CD14-positive monocyte (primary cell): ENCODE measurements around the gene GLT6D1. TPM values are rescaled to one million over a fixed set of nuclear protein-coding genes. Genes with fewer than 3 reads are reported as not detected.

Experiments
- DNase-seq, 3 donors: peaks; one replicate each; pipeline ENCODE4 v3.0.0-alpha.2; 2011 to 2022
- H2AFZ ChIP-seq: 2 replicates; pipeline ENCODE4 v1.6.0; 2012; ENCODE audit warnings: mild to moderate bottlenecking, low read depth, low read length, inconsistent platforms; ENCODE audit not compliant: insufficient read depth, poor library complexity, severe bottlenecking
- H3K27ac ChIP-seq, 2 donors: 1 replicate in 1 of 2; 2 replicates in 1 of 2; pipeline ENCODE4 v1.5.1; 2012 to 2013; ENCODE audit warnings: low read length in 2 of 2, control low read depth in 1 of 2, inconsistent platforms in 1 of 2, low read depth in 1 of 2, mild to moderate bottlenecking in 1 of 2
- H3K27me3 ChIP-seq, 2 donors: one replicate each; pipeline versions ENCODE4 v1.6.0 to v1.6.1; 2011 to 2013; ENCODE audit warnings: low read length in 2 of 2; ENCODE audit not compliant: control insufficient read depth in 2 of 2, insufficient read depth in 2 of 2
- H3K36me3 ChIP-seq, 2 donors: replicated peaks in 1 of 2; 1 replicate in 1 of 2; 2 replicates in 1 of 2; pipeline versions ENCODE4 v1.5.1 to v1.6.1; 2012 to 2013; ENCODE audit warnings: low read length in 2 of 2, control low read depth in 1 of 2, inconsistent platforms in 1 of 2, mild to moderate bottlenecking in 1 of 2; ENCODE audit not compliant: insufficient read depth in 2 of 2, control insufficient read depth in 1 of 2
- H3K4me1 ChIP-seq, 2 donors: 1 replicate in 1 of 2; 2 replicates in 1 of 2; pipeline versions ENCODE4 v1.5.1 to v1.6.1; 2012 to 2013; ENCODE audit warnings: low read length in 2 of 2, control low read depth in 1 of 2, inconsistent platforms in 1 of 2, mild to moderate bottlenecking in 1 of 2, moderate library complexity in 1 of 2; ENCODE audit not compliant: insufficient read depth in 2 of 2, control insufficient read depth in 1 of 2
- H3K4me2 ChIP-seq: replicated peaks from 2 replicates; pipeline ENCODE3; 2012; ENCODE audit warnings: low read length, moderate library complexity, mild to moderate bottlenecking; ENCODE audit not compliant: poor library complexity, severe bottlenecking; ENCODE audit errors: extremely low read depth
- H3K4me3 ChIP-seq, 3 experiments: fragments of 200-600 bp in 1 of 3; sonication (generic) in 1 of 3; replicated peaks in 1 of 3; 1 replicate in 2 of 3; 2 replicates in 1 of 3; pipeline ENCODE4 v1.5.1; 2011 to 2013; ENCODE audit warnings: low read length in 3 of 3, mild to moderate bottlenecking in 3 of 3, control low read depth in 2 of 3, low read depth in 2 of 3, inconsistent platforms in 1 of 3, moderate library complexity in 1 of 3
- H3K79me2 ChIP-seq: 2 replicates; pipeline ENCODE4 v1.6.0; 2012; ENCODE audit warnings: mild to moderate bottlenecking, control low read depth, inconsistent platforms, low read length, moderate library complexity; ENCODE audit not compliant: insufficient read depth
- H3K9ac ChIP-seq: 2 replicates; pipeline ENCODE4 v1.6.0; 2017; ENCODE audit warnings: low read length, mild to moderate bottlenecking; ENCODE audit not compliant: insufficient read depth, poor library complexity, severe bottlenecking
- H3K9me3 ChIP-seq, 2 donors: replicated peaks in 1 of 2; 1 replicate in 1 of 2; 2 replicates in 1 of 2; pipeline versions ENCODE4 v1.5.1 to v1.6.1; 2012 to 2013; ENCODE audit warnings: low read length in 2 of 2, control low read depth in 1 of 2; ENCODE audit not compliant: control insufficient read depth in 1 of 2, insufficient read depth in 1 of 2
- H4K20me1 ChIP-seq: 2 replicates; pipeline ENCODE4 v1.6.0; 2012; ENCODE audit warnings: mild to moderate bottlenecking, low read length, control low read depth, moderate library complexity; ENCODE audit not compliant: insufficient read depth
- H3K27ac Mint-ChIP-seq, 7 donors: one replicate each; pipeline ENCODE4 v1.8.0; 2020; ENCODE audit warnings: mild to moderate bottlenecking in 7 of 7, mixed read lengths in 7 of 7, moderate library complexity in 6 of 7, inconsistent platforms in 2 of 7
- H3K27me3 Mint-ChIP-seq, 3 donors: one replicate each; pipeline ENCODE4 v1.8.0; 2021 to 2022; ENCODE audit warnings: low read depth in 3 of 3, mild to moderate bottlenecking in 3 of 3, mixed read lengths in 3 of 3, moderate library complexity in 3 of 3, inconsistent platforms in 1 of 3
- H3K36me3 Mint-ChIP-seq, 2 donors: one replicate each; pipeline ENCODE4 v1.8.0; 2020; ENCODE audit warnings: mixed read lengths in 2 of 2, inconsistent platforms in 1 of 2, mild to moderate bottlenecking in 1 of 2
- H3K4me1 Mint-ChIP-seq: one replicate; pipeline ENCODE4 v1.8.0; 2020; ENCODE audit warnings: mild to moderate bottlenecking, mixed read lengths
- H3K4me3 Mint-ChIP-seq, 2 donors: one replicate each; pipeline ENCODE4 v1.8.0; 2020; ENCODE audit warnings: mild to moderate bottlenecking in 2 of 2, mixed read lengths in 2 of 2, moderate library complexity in 1 of 2
- H3K9me3 Mint-ChIP-seq, 7 donors: one replicate each; pipeline ENCODE4 v1.8.0; 2020 to 2022; ENCODE audit warnings: mixed read lengths in 7 of 7, mild to moderate bottlenecking in 6 of 7, moderate library complexity in 6 of 7, inconsistent platforms in 2 of 7
- WGBS: methylation state at CpG from one replicate; pipeline ENCODE4 v1.1.5; 2013; ENCODE audit warnings: missing lambda C conversion rate; ENCODE audit not compliant: insufficient coverage; 5-methylcytosine and 5-hydroxymethylcytosine counted together
- intact Hi-C, 2 donors: fragments of 100-400 bp; cut with micrococcal nuclease; formaldehyde crosslinking; loops; one replicate each; pipeline versions ENCODE4 v1.15.0 to v1.15.1; 2023
- polyA plus RNA-seq, 3 donors: library from polyadenylated mRNA; depleted of rRNA in 1 of 3; unstranded in 2 of 3; stranded (reverse) in 1 of 3; fragments of 300-500 nt in 2 of 3; fragments of >200 nt in 1 of 3; fragmentation: Illumina TruSeq in 2 of 3; gene quantifications; 1 replicate in 2 of 3; 2 replicates in 1 of 3; pipeline ENCODE4 v1.2.3, GENCODE V29; 2012 to 2021
- TF ChIP-seq, protein P1 (sequence below): fragments of 200-600 bp; IDR thresholded peaks from one replicate; pipeline ENCODE4 v1.8.0; 2022; ENCODE audit warnings: antibody characterized with exemption, mild to moderate bottlenecking

Gene GLT6D1
- polyA plus RNA-seq, 3 donors, result not detected

GRCh38 chr9:135588371-135588770, 51.0 kb downstream of the GLT6D1 start:
- Mint-ChIP-seq H3K4me3 (no peak overlapping the region), H3K27me3 (peaks cover 0 to 3% (median 2%) of the 10 kb centered on the region in 3 donors), H3K9me3 (peaks cover 0 to 3% (median 0%) of the 10 kb centered on the region in 7 donors), H3K4me1 (no peaks in the 10 kb centered on the region), H3K36me3 (no peaks in the 10 kb centered on the region), H3K27ac (no peak overlapping the region)
- WGBS, result 90% methylated on average over 9 of the region's 9 CpGs
- H3K9me3 ChIP-seq, result no peaks in the 10 kb centered on the region
- no peak overlapping the region for H3K4me2 ChIP-seq
- TF ChIP-seq, protein P1, sequence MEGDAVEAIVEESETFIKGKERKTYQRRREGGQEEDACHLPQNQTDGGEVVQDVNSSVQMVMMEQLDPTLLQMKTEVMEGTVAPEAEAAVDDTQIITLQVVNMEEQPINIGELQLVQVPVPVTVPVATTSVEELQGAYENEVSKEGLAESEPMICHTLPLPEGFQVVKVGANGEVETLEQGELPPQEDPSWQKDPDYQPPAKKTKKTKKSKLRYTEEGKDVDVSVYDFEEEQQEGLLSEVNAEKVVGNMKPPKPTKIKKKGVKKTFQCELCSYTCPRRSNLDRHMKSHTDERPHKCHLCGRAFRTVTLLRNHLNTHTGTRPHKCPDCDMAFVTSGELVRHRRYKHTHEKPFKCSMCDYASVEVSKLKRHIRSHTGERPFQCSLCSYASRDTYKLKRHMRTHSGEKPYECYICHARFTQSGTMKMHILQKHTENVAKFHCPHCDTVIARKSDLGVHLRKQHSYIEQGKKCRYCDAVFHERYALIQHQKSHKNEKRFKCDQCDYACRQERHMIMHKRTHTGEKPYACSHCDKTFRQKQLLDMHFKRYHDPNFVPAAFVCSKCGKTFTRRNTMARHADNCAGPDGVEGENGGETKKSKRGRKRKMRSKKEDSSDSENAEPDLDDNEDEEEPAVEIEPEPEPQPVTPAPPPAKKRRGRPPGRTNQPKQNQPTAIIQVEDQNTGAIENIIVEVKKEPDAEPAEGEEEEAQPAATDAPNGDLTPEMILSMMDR, result no peak
- intact Hi-C loops, result no loop called here
- no peak overlapping the region for H3K9ac ChIP-seq
- H3K4me3 ChIP-seq, result no peak overlapping the region
- H3K36me3 ChIP-seq, result no peaks in the 10 kb centered on the region
- H3K79me2 ChIP-seq, result no peaks in the 10 kb centered on the region
- H2AFZ ChIP-seq, result no peak overlapping the region
- H4K20me1 ChIP-seq, result no peaks in the 10 kb centered on the region
- H3K4me1 ChIP-seq, result no peaks in the 10 kb centered on the region
- H3K27me3 ChIP-seq, result no peaks in the 10 kb centered on the region
- DNase-seq, result no peak
- no peak overlapping the region for H3K27ac ChIP-seq

GRCh38 chr9:135587658-135588057, 51.7 kb downstream of the GLT6D1 start:
- Mint-ChIP-seq H3K27ac (no peak overlapping the region), H3K36me3 (no peaks in the 10 kb centered on the region), H3K4me3 (no peak overlapping the region), H3K4me1 (no peaks in the 10 kb centered on the region), H3K9me3 (peaks cover 0 to 3% (median 0%) of the 10 kb centered on the region in 7 donors), H3K27me3 (peaks cover 0 to 3% (median 2%) of the 10 kb centered on the region in 3 donors)
- H3K9ac ChIP-seq, result no peak overlapping the region
- no peaks in the 10 kb centered on the region for H3K36me3 ChIP-seq
- no peaks in the 10 kb centered on the region for H3K4me1 ChIP-seq
- TF ChIP-seq, protein P1, result no peak
- intact Hi-C loops, result no loop called here
- H3K79me2 ChIP-seq, result no peaks in the 10 kb centered on the region
- no peak overlapping the region for H3K27ac ChIP-seq
- no peak overlapping the region for H3K4me2 ChIP-seq
- H3K4me3 ChIP-seq, result no peak overlapping the region
- H4K20me1 ChIP-seq, result no peaks in the 10 kb centered on the region
- WGBS, result no CpG with 5 or more reads among the region's 7 CpGs
- no peak for DNase-seq
- H2AFZ ChIP-seq, result no peak overlapping the region
- H3K9me3 ChIP-seq, result no peaks in the 10 kb centered on the region
- no peaks in the 10 kb centered on the region for H3K27me3 ChIP-seq
